HG02973 (cell line): ENCODE results near the gene GTF3C4.

Source experiments
- ATAC-seq: cut with Tn5 transposase; IDR thresholded peaks from one replicate; pipeline ENCODE4 v1.9.1; 2021; ENCODE audit warnings: moderate library complexity; ENCODE audit not compliant: unreplicated experiment

Gene GTF3C4

DNA sequence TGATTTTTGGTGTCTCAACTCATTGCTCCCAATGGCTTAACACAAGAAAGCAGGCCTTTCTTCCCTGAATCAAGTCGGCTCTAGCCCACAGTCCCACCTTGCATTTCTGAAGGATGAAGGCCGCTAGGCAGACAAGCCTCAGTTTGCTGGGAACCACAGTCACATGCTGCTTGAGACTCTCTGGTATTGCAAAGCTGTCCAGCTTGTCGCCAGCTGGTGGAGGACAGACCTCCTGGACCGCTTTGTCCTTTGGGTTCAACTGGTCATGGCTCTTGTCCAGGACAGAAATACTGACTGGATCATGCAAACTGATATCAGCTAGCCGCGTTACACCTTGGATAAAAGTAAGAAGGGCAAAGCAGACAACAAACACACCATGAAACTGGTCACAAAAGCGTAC, 23.5 kb upstream of the GTF3C4 start:
- no peak for ATAC-seq

DNA sequence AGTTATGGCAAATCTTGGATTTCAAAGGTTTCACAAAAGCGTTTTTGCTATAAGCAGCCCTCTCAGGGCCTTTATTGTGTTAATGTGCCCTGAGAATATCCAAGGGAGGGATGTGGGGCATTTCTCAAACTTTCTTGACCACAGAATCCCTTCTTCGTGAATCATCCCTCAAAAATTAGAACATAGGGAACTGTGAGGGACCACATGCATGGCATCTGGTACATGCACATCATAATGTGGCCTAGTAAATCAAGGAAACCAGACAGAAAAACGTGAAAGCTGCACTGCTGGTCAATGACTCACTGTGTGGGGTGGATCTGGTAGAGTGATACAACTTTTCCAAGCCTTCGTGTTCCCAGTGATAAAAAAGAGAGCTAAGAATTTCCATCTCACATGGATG, 22.9 kb upstream of the GTF3C4 start:
- ATAC-seq, result no peak

DNA sequence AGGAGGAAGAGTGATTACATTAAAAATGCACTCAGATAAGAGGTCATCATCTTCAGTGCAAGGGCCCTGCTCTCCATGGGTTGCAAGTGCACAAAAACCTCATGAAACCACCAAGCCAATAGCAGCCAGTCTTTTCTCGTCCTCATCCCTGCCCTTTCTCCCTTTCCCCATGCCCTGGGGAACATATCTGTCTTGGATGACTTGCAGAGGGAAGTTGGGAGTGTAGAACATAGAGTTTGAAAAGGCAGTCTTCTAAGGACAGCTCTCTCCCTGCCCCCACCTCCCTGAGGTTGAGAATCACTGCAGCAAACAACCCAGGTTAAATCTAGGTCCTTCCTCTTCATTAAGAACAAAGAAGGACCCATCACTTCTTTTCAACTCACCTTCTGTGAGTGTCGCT, 22.5 kb upstream of the GTF3C4 start:
- ATAC-seq, result no peak

DNA sequence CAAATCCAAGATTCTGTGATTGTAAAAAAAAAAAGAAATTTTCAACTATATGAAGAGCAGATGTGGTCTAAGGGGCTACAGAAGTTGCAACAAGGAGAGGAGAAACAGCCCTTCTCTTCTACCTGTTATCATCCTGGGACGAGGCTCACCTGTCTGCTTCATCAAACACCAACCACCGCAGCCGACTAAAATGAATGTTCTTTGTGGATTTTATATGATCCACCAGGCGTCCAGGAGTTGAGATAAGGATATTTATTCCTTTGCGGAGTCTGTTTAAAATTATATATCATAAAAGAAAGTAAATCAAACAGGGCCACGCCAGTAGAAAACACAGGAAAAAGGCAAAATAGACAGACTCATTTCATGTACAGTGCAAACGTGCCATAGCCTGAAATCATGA, 22.0 kb upstream of the GTF3C4 start:
- no peak for ATAC-seq

DNA sequence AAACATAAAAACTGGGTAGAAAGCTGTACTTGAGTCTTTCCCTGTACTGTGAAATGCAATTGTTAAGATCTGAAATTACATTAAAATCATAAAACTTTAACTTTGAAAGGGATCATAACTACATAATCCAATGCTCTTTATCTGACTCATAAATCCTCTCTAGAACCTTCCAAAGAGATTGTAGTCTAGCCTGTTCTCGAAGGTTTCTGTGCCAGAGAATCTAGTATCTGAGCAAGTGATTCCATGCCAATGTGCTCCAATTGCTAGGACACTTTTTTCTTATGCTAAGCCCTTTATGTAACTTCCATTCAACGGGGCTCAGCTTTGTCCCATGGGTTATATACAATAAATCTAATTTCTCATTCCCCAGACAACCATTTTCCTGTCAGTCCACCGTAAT, 21.6 kb upstream of the GTF3C4 start:
- ATAC-seq, result no peak

DNA sequence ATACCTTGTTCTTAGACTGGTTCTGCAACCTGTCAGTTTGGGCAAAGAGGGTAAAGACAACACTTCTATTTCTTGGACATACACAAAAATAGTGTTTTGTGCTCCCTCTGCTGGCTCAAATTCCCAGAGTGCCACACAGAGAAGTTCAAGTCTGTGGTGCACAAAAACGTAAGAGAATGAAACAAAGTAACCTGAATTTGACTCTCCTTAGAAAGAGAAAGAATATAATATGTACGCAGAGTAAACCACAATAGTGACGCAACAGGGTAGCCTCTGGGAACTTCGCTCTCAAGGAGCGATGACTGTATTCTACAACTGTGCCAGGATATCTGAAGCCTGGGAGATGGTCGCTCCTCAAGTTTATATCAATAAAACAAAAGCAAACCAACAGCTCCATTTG, 19.0 kb upstream of the GTF3C4 start:
- ATAC-seq, result no peak

DNA sequence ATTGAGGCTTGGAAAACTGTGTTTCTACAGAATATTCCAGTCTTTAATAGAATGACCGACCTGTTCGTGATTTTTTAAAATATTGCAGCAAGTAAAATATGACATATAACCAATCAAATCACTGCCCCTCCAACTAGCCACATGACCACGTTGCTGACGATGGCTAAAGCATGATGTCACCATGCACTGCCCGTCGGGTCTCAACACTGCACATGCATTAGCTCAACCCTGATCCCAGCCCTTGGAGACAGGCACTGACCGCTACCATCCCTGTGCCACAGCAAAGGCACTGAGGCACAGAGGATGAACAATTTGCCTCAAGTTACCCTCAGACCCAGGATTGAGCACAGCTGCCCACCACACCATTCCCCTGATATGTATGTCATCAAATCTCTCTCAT, 14.0 kb upstream of the GTF3C4 start:
- no peak for ATAC-seq

DNA sequence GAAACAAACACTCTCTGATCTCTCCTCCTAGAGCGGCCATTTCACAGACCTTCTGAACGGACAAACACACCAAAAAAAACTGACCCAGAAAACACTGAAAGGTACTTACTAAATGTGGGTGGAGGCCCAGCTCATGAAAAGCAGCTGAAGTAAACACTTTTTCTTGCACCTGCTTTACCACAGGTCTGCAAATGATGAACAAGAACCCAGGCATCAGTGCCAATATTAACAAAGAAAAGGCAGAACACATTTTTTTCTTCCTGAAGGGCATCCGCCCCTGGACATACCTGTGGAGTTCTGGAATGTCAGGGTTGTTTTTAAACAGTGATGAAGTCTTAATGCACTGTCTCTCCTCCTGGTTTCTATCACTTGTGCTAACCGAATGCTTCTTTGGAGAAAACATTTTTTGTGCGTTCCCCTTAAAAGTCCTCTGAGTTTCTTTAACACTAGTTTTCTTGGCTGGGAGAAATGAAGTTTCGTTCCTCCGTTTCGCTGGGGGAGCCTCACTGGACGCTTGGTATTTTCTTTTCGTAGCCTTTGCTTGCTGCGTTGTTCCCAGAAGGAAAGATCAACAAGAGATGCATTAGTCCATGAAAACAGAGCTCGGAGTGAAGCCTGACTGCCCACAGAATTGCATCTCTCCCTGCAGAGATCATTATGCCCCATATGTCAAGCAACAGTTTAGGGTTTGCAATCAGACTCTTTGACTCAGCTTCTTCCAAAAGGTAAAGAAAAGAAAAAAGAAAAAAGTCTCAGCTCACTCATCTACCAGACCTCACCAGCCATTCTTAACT, 7.9 kb upstream of the GTF3C4 start:
- no peak for ATAC-seq

DNA sequence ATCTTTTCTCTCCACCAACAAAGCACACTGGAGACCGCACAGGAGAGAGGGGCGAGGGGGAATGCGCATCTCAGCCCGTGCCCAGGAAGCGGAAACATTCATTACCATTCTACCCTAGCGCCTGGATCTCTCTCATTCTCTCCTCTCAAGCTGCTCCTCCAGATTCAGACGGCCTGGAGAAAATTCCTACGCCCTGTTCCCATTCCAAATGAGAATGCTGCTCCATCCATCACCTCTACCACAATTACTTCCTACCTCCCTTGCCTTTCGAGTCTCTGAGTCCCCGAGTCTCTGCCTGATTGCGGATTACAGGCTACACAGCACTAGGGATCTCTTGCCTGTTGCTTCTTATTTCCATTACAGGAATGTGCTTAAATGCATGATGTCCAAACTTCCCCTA, 7.1 kb upstream of the GTF3C4 start:
- no peak for ATAC-seq

DNA sequence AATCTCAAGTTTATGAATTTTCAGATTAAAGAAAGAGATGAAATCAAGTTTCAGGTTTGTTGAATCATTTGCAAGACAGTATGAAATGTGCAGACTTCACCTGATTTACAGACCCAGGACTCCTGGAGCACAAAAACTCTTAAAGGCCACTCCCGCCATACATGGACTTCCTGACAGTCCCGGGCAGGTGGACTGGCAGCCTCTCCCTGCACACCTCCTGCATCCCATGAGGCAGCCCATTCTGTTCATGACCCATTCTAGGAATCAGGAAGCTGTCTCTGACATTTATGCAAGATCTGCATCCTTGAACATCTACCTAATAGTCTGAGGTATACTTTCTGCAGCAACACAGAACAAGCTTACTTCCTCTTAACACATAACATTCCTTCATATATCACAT, 6.4 kb upstream of the GTF3C4 start:
- no peak for ATAC-seq

DNA sequence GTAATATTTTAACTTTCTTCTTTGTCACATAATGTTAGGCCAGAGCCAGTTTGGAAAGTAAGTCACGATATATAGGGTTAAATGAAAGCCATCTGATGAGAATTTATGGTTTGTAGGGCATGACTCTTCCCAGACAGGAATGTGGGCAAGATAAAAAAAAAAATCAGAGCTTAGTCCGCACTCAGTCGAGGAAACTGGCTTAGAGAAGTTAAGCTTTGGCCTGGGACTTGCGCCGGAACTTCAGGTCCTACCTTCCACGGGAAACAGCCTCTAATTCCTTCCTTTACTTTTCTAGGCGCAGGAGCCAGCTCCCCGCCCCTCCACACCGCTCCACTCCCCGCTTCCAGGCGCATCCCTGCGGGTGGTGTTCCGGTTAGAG, 956 bp upstream of the GTF3C4 start:
- no peak for ATAC-seq

DNA sequence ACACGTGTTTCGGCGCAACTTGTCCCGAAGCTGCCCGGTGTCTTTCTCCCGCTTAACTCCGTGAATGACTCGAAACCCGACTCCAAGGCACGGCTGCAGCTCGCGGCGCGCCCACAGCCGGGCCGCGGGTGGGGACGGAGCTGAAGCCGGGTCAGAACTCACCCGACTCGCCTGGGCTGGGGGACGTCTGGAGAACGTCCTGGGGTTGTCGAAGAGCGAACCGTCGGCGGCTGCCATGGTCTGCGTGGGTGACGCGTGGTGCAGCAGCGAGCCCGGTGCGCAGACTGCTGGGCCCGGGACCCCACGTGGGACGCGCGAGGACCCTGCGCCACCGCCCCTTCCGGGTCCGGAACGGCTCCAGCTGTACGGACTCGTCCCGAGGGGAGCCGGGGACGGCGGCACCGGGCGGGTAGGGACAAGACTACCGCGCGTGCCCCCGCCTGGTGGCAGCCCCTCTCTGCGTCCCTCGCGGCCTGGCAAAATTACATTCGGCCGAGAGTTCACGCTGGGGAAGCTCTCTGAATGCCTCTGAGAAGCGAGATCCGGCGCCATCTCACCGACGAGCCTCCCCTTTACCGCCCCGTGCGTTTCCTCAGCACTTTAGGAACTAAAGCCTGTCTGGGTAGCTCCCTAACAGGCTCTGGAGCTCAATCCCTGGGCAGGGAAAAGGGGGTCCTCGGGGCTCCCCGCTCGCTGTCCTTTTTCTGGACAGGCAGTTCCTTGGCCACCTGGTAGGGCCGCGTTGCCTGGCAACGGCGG, 387 bp upstream of the GTF3C4 start, which contains the start of gene DDX31:
TSS of gene DDX31 (minus strand) at position 286 of the 759 bp plus-strand sequence. CDS start at position 237, 49 bp downstream.
- peak; percentile 54 for ATAC-seq

DNA sequence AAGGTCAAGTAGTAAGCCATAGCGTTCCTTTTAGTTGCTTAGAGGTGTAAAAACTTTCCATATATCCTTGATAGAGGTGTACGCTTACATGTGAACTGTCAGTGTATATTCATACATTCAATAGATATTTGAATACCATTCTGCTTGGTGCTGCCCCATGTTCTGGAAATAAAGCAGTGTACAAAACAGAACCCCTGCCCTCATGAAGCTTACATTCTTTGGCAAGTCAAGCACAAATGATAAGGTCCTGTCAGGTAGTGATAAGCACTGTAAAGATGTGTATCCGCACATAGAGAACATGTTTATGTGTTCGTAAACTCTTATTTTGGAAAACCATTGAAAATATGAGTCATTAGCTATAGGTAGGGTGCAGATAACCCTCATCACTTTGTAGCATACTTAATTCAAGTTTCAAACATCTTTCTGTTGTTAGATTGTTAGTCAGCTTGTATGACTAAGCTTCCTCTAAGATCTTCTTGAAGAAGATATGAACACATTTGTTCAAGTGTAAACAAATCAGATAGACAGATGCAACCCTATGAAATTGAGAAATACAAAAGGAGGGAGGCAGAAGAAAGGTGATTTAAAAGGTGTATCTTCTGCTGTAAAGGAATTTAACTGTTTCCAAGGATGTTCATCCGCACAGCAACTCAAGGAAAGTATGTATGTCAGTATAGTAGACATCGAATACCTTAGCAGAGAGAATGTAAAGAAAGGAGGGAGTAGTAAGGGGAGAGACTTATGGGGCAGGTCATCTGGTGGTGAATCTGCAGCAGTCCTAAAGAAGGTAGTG, 1.6 kb downstream of the GTF3C4 start:
- ATAC-seq, result no peak

DNA sequence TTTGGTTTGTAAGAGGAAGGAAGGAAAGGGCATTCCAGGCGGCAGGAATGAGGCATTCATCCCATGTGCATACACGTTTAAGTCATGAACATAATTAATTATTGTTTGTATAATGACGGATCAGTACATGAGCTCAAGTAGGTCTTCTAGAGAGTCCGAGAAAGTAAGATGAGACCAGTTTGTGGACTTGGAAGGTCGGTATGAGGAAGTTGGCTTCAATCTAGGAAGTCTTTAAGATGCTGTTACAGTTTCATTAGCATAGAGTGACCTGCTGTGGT, 2.1 kb downstream of the GTF3C4 start:
- no peak for ATAC-seq

DNA sequence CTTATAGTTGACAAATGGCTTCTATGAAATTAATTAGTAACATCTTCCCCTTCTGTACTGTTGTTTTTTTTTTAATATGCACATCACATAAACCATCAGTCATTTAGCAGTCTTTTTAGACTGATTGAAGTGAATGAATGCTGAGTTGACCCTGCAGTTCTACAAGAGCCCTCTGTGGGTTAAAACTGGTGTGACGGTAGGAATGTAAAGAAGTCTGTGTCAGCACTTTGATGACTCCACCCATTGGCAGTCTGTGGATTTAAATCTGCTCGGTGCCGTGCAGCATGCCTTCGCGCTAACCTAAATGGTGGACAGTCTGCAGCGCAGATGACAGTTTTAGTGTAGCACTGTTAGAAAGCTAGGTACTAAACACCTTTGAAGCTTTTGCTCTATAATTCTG, 3.1 kb downstream of the GTF3C4 start:
- ATAC-seq, result no peak

DNA sequence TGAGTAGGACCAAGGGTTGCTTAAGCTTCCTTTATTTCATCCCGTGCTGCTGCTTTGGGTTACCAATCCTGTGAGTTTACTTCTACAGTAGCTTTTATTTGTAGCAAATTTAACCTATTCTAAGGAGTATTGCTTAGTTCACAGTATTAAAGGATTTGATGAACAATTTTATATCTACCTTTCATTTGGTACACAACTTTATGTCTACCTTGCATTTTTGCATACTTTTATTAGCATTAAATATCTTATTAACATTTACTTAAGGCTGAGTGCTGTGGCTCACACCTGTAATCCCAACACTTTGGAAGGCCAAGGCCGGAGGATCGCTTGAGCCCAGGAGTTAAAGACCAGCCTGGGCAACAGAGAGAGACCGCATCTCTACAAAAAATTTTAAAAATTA, 4.2 kb downstream of the GTF3C4 start:
- no peak for ATAC-seq

DNA sequence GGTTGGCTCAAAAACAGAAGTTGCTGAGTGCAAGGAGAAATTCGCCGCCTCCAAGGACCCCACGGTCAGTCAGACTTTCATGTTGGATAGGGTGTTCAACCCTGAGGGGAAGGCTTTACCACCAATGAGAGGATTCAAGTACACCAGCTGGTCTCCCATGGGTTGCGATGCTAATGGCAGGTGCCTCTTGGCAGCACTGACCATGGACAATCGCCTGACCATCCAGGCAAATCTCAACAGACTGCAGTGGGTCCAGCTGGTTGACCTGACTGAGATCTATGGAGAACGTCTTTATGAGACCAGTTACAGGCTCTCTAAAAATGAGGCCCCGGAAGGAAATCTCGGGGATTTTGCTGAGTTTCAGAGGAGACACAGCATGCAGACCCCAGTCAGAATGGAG, 7.7 kb downstream of the GTF3C4 start:
- ATAC-seq, result no peak

DNA sequence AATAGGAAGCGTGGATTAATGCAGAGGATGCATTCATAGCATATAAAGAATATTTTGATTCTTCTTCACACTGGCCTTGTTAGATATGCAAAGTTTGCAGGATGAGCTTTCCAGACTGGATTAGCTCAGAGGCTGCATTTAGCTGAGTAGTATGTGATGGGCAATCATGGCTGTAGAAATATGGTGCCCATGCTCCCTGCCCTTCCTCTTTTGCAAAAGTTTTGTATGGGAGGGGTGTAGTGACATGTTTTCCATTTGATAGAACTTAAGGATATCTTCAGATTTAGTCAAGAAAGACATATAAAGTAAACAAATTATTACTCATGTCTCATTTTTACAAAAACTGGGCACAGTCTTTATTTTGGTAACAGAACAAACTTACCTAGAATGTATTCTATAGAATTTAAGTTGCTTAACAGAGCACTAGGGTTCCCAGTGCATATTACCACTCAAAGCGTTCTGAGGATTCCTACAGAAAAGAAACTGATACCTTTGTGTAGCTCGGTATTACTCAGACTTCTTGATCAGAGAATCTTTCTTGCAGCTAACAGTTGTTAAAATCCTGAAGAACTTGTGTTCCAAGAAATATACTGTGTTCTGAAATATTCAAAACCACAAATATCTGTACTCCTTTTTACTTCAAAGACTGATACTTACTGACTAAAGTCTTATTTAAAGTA, 9.8 kb downstream of the GTF3C4 start:
- ATAC-seq, result no peak

DNA sequence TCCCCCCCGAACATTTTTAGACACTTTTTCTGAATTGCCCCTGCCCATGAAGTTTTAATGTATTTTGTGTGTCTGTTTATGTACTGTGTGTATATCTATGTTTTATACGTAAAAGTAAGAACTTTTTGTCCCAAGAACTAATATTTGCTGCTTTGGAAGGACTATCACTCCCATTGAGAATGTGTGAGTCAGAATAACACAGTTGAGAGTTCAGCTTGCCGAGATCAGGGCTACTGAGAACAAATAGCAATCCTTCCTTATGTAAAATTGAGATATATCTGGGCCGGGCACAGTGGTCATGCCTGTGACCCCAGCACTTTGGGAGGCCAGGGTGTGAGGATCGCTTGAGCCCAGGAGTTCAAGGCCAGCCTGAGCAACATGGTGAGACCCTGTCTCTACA, 11.3 kb downstream of the GTF3C4 start:
- no peak for ATAC-seq

DNA sequence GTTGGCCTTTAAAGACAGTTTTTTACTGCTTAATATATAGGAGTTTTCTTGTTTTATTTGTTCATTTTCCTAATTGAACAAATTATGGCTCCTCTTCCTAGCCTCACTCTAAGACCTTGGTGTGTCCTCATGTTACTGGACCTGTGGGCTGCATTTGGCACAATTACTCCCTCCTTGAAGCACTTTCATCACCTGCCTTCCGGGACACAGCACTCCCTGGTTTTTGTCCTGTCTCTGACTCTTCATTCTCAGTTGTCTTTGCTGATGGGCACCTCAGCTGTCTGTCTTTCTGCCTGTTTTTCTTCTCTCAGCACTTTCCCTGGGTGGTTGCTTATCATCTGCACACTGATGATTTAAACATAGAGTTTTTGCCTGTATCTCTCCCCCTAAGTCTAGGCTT, 13.6 kb downstream of the GTF3C4 start:
- no peak for ATAC-seq

DNA sequence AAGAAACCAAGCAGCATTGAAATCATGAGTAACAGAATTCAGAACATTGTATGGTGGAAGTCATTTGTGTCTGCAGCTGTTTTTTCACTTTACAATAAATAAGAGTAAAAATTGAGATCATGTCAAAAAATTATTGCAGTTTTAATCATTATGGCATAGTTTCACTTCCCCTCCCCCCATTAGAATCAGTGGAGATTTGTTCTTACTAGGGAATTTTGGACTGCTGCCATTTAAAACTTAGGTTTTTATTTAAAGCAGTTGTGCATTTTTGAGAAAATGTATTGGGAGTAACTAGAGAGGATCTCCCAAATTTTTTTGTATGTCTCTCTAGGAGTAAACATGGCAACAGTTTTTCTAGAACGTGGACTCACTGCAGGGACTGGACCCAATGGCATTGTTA, 20.4 kb downstream of the GTF3C4 start:
- ATAC-seq, result no peak
